Epithelial cell of esophagus (primary cell): ENCODE data around the gene USP21.

ENCODE experiments used
- DNase-seq: peaks from one replicate; pipeline ENCODE4 v3.0.0; 2010; ENCODE audit warnings: low read depth
- H3K4me3 ChIP-seq: 2 replicates; pipeline ENCODE4 v1.5.1; 2011; ENCODE audit warnings: mild to moderate bottlenecking, low read length, control low read depth
- TF ChIP-seq, protein P1 (sequence below): IDR thresholded peaks from 2 replicates; pipeline ENCODE4 v1.5.1; 2011; ENCODE audit warnings: low read depth, mild to moderate bottlenecking, low read length, control low read depth, inconsistent platforms; ENCODE audit not compliant: insufficient read depth; ENCODE audit errors: missing control alignments

The USP21 gene

DNA sequence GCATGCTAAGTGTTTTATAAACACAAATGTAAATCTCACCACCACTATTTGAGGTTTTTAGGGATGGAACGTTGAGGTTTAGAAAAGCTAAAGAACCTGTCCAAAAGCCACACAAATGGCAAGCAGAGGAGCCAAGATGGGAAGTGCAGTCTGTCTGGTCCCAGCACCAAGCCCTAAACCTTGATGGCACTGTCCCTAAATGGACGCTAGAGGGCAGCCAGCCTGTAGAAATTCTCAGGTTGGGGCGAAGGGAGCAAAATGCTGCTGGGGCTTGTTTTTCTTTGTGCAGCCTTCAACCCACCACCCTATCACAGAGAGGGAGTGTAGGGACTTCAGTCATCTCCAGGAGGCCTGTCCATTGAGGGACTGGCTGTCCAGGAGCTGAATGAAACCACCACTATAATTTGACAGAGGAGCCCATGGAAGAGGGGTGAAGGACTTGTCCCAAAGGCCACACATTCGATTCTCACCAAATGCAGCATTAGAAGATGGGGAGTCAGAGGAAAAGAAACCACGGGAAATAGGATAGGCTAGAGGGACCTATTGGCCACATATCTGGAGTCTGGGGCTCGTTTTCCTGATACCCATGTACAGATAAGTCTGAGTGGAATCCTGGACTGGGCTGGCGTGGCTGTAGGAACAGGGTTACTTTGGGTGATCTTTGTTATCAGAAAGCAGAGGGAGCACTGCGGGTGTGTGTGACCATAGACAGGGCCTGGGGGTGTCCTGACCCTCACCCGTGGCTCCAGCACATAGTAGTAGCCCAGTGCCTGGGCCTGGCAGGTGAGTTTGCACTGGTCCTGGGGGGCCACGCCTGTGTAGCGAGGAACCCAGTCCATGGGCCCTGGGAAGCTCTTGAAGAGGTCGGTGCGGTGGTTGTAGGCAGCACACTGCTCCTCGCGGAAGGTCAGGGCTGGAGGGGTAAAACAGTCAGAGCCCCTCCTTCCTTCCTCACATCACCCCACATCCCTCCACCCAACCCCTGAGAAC, 33.5 kb downstream of the USP21 start:
- TF ChIP-seq, protein P1, sequence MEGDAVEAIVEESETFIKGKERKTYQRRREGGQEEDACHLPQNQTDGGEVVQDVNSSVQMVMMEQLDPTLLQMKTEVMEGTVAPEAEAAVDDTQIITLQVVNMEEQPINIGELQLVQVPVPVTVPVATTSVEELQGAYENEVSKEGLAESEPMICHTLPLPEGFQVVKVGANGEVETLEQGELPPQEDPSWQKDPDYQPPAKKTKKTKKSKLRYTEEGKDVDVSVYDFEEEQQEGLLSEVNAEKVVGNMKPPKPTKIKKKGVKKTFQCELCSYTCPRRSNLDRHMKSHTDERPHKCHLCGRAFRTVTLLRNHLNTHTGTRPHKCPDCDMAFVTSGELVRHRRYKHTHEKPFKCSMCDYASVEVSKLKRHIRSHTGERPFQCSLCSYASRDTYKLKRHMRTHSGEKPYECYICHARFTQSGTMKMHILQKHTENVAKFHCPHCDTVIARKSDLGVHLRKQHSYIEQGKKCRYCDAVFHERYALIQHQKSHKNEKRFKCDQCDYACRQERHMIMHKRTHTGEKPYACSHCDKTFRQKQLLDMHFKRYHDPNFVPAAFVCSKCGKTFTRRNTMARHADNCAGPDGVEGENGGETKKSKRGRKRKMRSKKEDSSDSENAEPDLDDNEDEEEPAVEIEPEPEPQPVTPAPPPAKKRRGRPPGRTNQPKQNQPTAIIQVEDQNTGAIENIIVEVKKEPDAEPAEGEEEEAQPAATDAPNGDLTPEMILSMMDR, result peak; percentile 98
- H3K4me3 ChIP-seq, result no peak overlapping the region
- DNase-seq, result peak; percentile 73

DNA sequence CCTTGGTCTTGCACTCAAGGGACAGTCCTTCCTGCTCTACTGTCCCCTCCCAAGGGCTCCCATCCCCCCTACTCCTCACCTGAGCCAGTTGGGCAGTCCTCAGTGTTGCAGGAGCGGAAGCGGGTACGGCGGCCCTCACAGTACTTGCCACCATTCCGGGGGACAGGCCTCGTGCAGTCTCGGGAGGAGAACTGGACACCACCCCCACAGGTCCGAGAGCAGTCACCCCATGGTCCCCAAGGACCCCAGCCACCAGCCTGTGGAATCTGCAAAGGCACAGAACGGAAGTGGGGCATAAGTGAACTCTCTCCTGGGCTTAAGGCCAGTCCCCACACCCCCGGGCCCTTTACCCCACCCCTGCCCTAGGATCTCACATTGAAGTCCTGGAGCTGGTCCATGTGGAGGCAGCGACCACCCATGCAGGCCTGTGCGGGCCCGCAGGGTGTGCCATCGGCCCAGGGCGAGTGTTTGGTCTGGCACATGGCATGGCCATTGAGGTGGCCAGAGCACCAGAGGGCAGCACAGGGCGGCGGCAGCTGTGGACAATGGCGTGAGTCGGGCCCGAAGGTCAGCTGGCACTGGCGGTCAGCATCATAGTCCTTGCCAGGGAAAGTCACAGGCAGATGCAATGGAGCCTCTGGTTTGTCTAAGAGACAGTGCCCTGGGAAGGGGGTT, 34.4 kb downstream of the USP21 start:
- no peak for DNase-seq
- no peak overlapping the region for H3K4me3 ChIP-seq
- TF ChIP-seq, protein P1, result no peak

DNA sequence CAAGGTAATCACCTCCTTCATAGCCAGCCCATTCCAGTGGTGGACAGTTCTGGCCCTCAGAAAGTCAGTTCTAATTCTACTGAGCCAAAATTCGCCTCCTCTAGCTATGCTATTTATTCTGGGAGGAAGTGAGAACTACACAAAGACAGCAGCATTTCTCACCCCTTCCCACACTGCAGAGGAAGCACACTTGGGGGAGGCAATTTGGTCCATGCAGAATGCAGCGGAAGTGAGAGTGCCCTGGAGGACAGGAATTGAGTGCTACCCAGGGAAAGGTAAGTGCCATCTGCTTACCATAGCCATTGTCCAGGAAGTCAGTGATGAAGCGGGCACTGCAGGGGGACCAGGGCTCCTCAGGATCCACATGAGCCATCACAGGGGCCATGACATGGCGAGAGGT, 35.9 kb downstream of the USP21 start:
- no peak overlapping the region for H3K4me3 ChIP-seq
- no peak for DNase-seq
- TF ChIP-seq, protein P1, result no peak

DNA sequence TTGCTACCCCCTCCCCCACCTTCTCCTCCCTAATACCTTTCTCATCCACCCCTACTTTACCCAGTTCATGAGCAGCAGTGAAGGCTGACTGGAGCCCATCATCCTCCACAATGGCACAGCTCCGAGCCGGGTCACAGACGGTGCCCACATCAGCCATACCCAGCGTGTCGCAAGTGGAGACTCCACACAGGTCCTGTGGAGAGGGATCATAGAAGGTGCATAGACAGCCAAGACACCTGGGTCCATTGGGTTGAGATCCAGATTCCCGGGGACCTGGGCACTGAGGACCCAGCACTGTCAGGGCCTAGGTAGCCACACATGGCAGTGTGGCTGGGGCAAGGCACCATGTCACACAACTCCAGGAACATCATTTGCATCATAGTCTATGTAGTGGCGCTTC, 36.8 kb downstream of the USP21 start:
- TF ChIP-seq, protein P1, result no peak
- DNase-seq, result no peak
- no peak overlapping the region for H3K4me3 ChIP-seq

DNA sequence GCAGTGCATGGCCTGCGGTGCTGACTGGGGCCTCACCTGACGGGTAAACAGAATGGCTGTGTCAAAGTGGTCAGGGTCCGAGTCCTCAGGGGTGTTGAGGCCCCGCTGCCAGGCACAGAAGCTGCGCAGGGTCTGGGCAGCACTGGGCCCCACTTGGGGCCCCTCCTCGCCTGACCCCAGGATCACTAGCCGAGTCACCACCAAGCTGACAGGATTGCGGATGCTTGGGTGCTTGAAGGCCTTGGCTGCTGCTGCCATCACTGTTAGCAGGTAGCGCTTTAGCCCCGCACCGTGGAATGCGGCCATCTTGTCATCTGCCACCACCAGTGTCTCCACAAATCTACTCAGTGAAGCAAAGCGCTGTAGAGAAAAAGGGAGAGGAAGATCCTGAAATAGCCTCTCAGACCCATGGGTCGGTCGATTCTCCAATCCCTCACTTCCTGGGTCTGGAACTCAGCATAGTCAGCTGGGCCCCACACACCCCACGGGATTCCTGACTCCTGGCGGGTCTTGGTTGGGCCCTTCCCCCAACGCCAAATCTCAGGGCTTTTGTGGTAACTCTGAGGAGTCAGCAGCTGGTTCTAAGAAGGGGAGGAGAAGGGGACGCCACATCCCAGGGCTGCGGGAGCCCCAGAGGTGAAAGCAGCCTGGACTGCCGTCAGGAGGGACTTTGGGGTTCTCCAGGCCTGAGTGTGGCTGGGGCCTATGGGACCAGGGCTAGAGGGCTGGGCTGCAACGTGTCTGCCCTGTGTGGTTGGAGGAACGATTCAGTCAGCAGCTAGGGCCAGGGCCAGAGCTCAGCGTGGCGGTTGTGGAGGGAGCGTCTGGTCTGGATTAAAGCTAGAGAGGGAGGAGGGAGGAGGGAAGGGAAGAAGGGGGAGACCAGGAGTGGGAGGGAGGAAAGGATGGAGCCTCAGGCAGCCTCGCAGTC, 37.5 kb downstream of the USP21 start:
- H3K4me3 ChIP-seq, result no peak overlapping the region
- DNase-seq, result no peak
- TF ChIP-seq, protein P1, result no peak

DNA sequence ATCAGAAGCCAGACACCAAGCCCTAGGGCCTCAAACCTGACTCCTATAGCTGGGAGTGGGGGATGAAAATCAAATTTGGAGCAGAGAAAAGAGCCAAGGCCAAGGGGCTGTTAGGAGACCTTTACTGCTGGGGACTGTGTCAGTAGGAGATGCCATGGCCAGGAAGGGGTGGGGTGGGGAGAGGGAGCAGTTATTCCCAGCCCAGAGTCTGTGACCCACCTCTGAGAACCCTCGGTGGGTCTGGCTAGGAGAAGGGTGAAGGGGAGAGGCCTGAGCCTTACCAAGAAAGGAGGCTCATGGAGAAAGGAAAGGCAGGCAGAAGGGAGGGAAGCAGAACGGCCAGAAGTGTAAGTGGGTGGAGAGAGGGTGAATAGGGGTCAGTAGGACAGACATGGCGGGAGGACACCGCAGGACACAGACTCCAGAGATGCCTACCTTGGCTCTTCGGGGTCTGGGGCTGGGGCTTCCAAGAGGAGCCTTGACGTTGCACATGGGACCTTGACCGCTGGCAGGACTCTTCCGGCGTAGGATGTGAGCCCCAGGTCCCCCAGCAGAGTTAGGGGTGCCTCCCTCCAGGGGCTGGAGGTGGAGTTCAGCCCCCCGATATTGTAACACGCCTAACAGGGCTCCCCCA, 38.4 kb downstream of the USP21 start:
- no peak for DNase-seq
- TF ChIP-seq, protein P1, result no peak
- H3K4me3 ChIP-seq, result no peak overlapping the region
